ENCODE measurements around the gene TAGLN. TPM values are rescaled to one million over a fixed set of nuclear protein-coding genes. Genes with fewer than 3 reads are reported as not detected.

Gene TAGLN
- total RNA-seq, 1 experiment from 2014 or later, result 71.5 TPM

- TF ChIP-seq ZNF317 (CRISPR knock-in tag; IDR thresholded peaks at IDR 0.05; ENCODE audit: borderline replicate concordance, low read depth) (no peak), ETV6 (CRISPR knock-in tag; IDR thresholded peaks at IDR 0.05) (no peak), SMAD4 (CRISPR knock-in tag; IDR thresholded peaks at IDR 0.05) (no peak), GABPB1 (CRISPR knock-in tag; IDR thresholded peaks at IDR 0.05) (no peak), TEAD1 (CRISPR knock-in tag; IDR thresholded peaks at IDR 0.05) (no peak), ATF2 (CRISPR knock-in tag; IDR thresholded peaks at IDR 0.05; ENCODE audit: borderline replicate concordance, low read depth) (no peak), ERG (CRISPR knock-in tag; IDR thresholded peaks at IDR 0.05) (no peak), NFYB (CRISPR knock-in tag; conservative IDR thresholded peaks at IDR 0.05; ENCODE audit: low read depth) (no peak), HMGXB4 (CRISPR knock-in tag; IDR thresholded peaks at IDR 0.05) (no peak), EMX1 (CRISPR knock-in tag; IDR thresholded peaks at IDR 0.05) (no peak), TP53 (CRISPR knock-in tag; IDR thresholded peaks at IDR 0.05) (no peak), SOX15 (CRISPR knock-in tag; IDR thresholded peaks at IDR 0.05) (no peak)
Observed at GRCh38 chr11:117214404-117215110, 15.4 kb downstream of the TAGLN start (continued).

- Mint-ChIP-seq H3K4me3 (no peak overlapping the region), H3K9me3 (no peaks in the 10 kb centered on the region), H3K27me3 (ENCODE audit: low read depth) (no peaks in the 10 kb centered on the region), H3K36me3 (peaks cover 14% of the 10 kb centered on the region), H3K27ac (no peak overlapping the region), H3K4me1 (peaks cover 3% of the 10 kb centered on the region; the same call in 1 of the 2 replicates)
- ChIA-PET CTCF (no interaction called here), POLR2A (no interaction called here)
- TF ChIP-seq E2F4 (CRISPR knock-in tag; IDR thresholded peaks at IDR 0.05; ENCODE audit: borderline replicate concordance, low read depth) (no peak), NR2C2 (CRISPR knock-in tag; IDR thresholded peaks at IDR 0.05) (no peak), USF2 (CRISPR knock-in tag; IDR thresholded peaks at IDR 0.05) (no peak), ZNF512 (CRISPR knock-in tag; IDR thresholded peaks at IDR 0.05; ENCODE audit: borderline replicate concordance) (no peak), CBFB (CRISPR knock-in tag; IDR thresholded peaks at IDR 0.05; ENCODE audit: low read depth) (no peak), TP53 (CRISPR knock-in tag; IDR thresholded peaks at IDR 0.05) (no peak), JUN (CRISPR knock-in tag; IDR thresholded peaks at IDR 0.05) (no peak), ETV6 (CRISPR knock-in tag; IDR thresholded peaks at IDR 0.05) (no peak), MYBL2 (CRISPR knock-in tag; IDR thresholded peaks at IDR 0.05) (no peak), ZSCAN18 (CRISPR knock-in tag; IDR thresholded peaks at IDR 0.05) (no peak), MLX (CRISPR knock-in tag; IDR thresholded peaks at IDR 0.05) (no peak)
- DNase-seq (ENCODE audit: low spot score), result no peak
- no peak for ATAC-seq
Observed at GRCh38 chr11:117217141-117218084, 18.2 kb downstream of the TAGLN start.

All from WTC11 (cell line).